B cell (primary cell): ENCODE data around the gene CFAP119. TPM values are rescaled to one million over a fixed set of nuclear protein-coding genes. Genes with fewer than 3 reads are reported as not detected.

Source experiments
- ATAC-seq: fragments of 200-7000 bp; cut with Tn5 transposase; one replicate; pipeline ENCODE4 v1.10.0; 2021; ENCODE audit warnings: low read depth, mild to moderate bottlenecking, moderate number of reproducible peaks, moderate library complexity
- CTCF ChIA-PET: fragments of 350-600 bp; sonication (Branson Sonifier 250); formaldehyde crosslinking; loops from one replicate; lab custom pipeline; 2021; ENCODE audit warnings: antibody characterized with exemption, inconsistent platforms; lab: Charles Lee
- POLR2A ChIA-PET: fragments of 350-600 bp; sonication (Branson Sonifier 250); formaldehyde crosslinking; loops from one replicate; lab custom pipeline; 2021; ENCODE audit warnings: antibody characterized with exemption; lab: Charles Lee
- DNase-seq: peaks from one replicate; pipeline ENCODE4 v3.0.0; 2013
- H2AFZ ChIP-seq: 2 replicates; pipeline ENCODE4 v1.6.1; 2012; ENCODE audit warnings: mild to moderate bottlenecking, low read depth, low read length; ENCODE audit not compliant: insufficient read depth, poor library complexity, severe bottlenecking
- H3K27ac ChIP-seq, 2 donors: 1 replicate in 1 of 2; 2 replicates in 1 of 2; pipeline ENCODE4 v1.5.1; 2012 to 2013; ENCODE audit warnings: low read length in 2 of 2, mild to moderate bottlenecking in 2 of 2, moderate library complexity in 1 of 2
- H3K27me3 ChIP-seq, 4 experiments: fragments of 200-600 bp in 1 of 4; sonication (generic) in 1 of 4; replicated peaks in 1 of 4; 1 replicate in 2 of 4; 2 replicates in 2 of 4; pipeline versions ENCODE4 v1.6.1 to v1.7.0; 2013 to 2016; ENCODE audit warnings: low read length in 3 of 4, mild to moderate bottlenecking in 2 of 4, mixed read lengths in 1 of 4, moderate library complexity in 1 of 4; ENCODE audit not compliant: insufficient read depth in 4 of 4, control insufficient read depth in 3 of 4; ENCODE audit errors: control extremely low read depth in 1 of 4
- H3K36me3 ChIP-seq, 2 experiments: replicated peaks in 1 of 2; 1 replicate in 1 of 2; 2 replicates in 1 of 2; pipeline versions ENCODE4 v1.6.1 to v1.7.1; 2013; ENCODE audit warnings: low read length in 1 of 2; ENCODE audit not compliant: insufficient read depth in 2 of 2, control insufficient read depth in 1 of 2; ENCODE audit errors: control extremely low read depth in 1 of 2, extremely low read depth in 1 of 2
- H3K4me1 ChIP-seq, 2 donors: fragments of 200-600 bp in 1 of 2; sonication (generic) in 1 of 2; 1 replicate in 1 of 2; 2 replicates in 1 of 2; pipeline versions ENCODE4 v1.5.1 to v1.6.1; 2013 to 2017; ENCODE audit warnings: low read length in 2 of 2; ENCODE audit not compliant: control insufficient read depth in 2 of 2, insufficient read depth in 2 of 2
- H3K4me2 ChIP-seq: replicated peaks from 2 replicates; pipeline ENCODE3; 2012; ENCODE audit warnings: mild to moderate bottlenecking, low read depth, low read length; ENCODE audit not compliant: poor library complexity, severe bottlenecking
- H3K4me3 ChIP-seq, 5 experiments: fragments of 200-600 bp in 1 of 5; sonication (generic) in 1 of 5; 1 replicate in 3 of 5; 2 replicates in 2 of 5; pipeline versions ENCODE4 v1.5.1 to v1.7.0; 2011 to 2016; ENCODE audit warnings: low read length in 4 of 5, mild to moderate bottlenecking in 4 of 5, low read depth in 2 of 5, control low read depth in 1 of 5, moderate library complexity in 1 of 5; ENCODE audit not compliant: insufficient read depth in 1 of 5; ENCODE audit errors: control extremely low read depth in 1 of 5, extremely low read depth in 1 of 5
- H3K79me2 ChIP-seq: fragments of 200-600 bp; sonication (generic); one replicate; pipeline ENCODE4 v1.6.0; 2016; ENCODE audit warnings: low read length; ENCODE audit not compliant: control insufficient read depth, insufficient read depth
- H3K9ac ChIP-seq: fragments of 200-600 bp; sonication (generic); 2 replicates; pipeline ENCODE4 v1.6.1; 2017; ENCODE audit warnings: mild to moderate bottlenecking, low read length, moderate library complexity
- H3K9me3 ChIP-seq, 3 donors: one replicate each; pipeline versions ENCODE4 v1.6.1 to v1.7.1; 2013; ENCODE audit warnings: low read length in 2 of 3; ENCODE audit not compliant: control insufficient read depth in 2 of 3, insufficient read depth in 1 of 3; ENCODE audit errors: control extremely low read depth in 1 of 3
- H4K20me1 ChIP-seq: 2 replicates; pipeline ENCODE4 v1.6.0; 2012; ENCODE audit warnings: mild to moderate bottlenecking, low read length; ENCODE audit not compliant: insufficient read depth, control insufficient read depth, poor library complexity, severe bottlenecking
- H3K27ac Mint-ChIP-seq: one replicate; pipeline ENCODE4 v1.8.0; 2021; ENCODE audit warnings: mixed read lengths
- H3K27me3 Mint-ChIP-seq: one replicate; pipeline ENCODE4 v1.8.0; 2021; ENCODE audit warnings: mixed read lengths
- H3K4me1 Mint-ChIP-seq: one replicate; pipeline ENCODE4 v1.8.0; 2021; ENCODE audit warnings: mixed read lengths
- H3K4me3 Mint-ChIP-seq: one replicate; pipeline ENCODE4 v1.8.0; 2021; ENCODE audit warnings: mixed read lengths
- H3K9me3 Mint-ChIP-seq: one replicate; pipeline ENCODE4 v1.8.0; 2022; ENCODE audit warnings: mixed read lengths; ENCODE audit not compliant: insufficient read depth
- EZH2 ChIP-seq: IDR thresholded peaks from 2 replicates; pipeline ENCODE4 v1.6.1; 2012; ENCODE audit warnings: borderline replicate concordance, low read depth, mild to moderate bottlenecking, moderate library complexity, low read length; ENCODE audit not compliant: insufficient read depth, poor library complexity, severe bottlenecking
- WGBS: methylation state at CpG from one replicate; pipeline ENCODE4 v1.1.5; 2013; ENCODE audit warnings: missing lambda C conversion rate; ENCODE audit not compliant: insufficient coverage; 5-methylcytosine and 5-hydroxymethylcytosine counted together
- intact Hi-C: fragments of 100-400 bp; cut with micrococcal nuclease; formaldehyde crosslinking; loops from one replicate; pipeline ENCODE4 v1.10.0; 2022
- polyA plus RNA-seq: library from polyadenylated mRNA; depleted of rRNA; stranded (reverse); fragments of >200 nt; gene quantifications from 2 replicates; pipeline ENCODE4 v1.2.3, GENCODE V29; 2012
- total RNA-seq, 2 donors: library from RNA; stranded (reverse); fragments of 120-200 nt in 1 of 2; gene quantifications; 1 replicate in 1 of 2; 2 replicates in 1 of 2; pipeline versions ENCODE4 v1.2.3 to v1.2.4, GENCODE V29; 2013 to 2022
- TF ChIP-seq, protein P1 (sequence below): fragments of 200-600 bp; IDR thresholded peaks from one replicate; pipeline ENCODE4 v1.8.0; 2022; ENCODE audit warnings: antibody characterized with exemption, mild to moderate bottlenecking

Gene CFAP119
- total and polyA plus RNA-seq, 2 donors (not counting 1 experiment from before 2014, with no cell fraction given): 8.5 to 11.7 TPM

DNA sequence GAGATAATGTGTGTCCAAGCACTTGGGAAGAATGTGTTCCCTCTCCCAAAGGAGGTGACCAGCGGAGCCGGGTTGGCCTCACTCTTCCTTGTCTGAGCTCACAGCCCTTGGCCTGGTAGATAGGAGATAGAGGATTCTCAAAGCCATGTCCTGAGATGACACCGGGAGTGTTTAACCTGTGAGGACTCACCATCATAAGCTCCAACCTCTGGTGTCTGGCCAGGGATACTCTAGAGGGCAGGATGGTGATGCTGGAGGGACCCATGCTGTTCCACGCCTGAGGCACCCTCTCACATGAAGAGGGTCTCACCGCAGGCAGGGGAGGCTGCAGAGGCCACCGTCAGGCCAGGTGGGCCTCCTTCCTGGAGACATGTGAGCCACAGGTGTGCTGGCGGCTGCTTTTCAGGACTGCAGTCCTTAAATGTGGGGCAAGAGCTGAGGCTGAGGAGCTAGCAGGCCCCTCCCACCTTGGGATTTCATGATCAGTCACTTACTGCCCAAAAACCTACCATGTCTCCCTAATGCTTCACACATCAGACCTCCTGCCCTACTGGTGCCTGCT is 31.7 kb upstream of the CFAP119 start:
- Histone ChIP-seq H3K27ac (no peak overlapping the region), H3K36me3 (no peaks in the 10 kb centered on the region), H3K9me3 (no peaks in the 10 kb centered on the region), H3K79me2 (no peaks in the 10 kb centered on the region), H3K4me2 (no peak overlapping the region), H3K27me3 (no peaks in the 10 kb centered on the region), H4K20me1 (no peaks in the 10 kb centered on the region), H3K9ac (no peak overlapping the region), H3K4me3 (no peak overlapping the region), H3K4me1 (no peaks in the 10 kb centered on the region), H2AFZ (no peak overlapping the region)
- CTCF ChIA-PET: no interaction called here
- DNase-seq: no peak
- Mint-ChIP-seq H3K4me1 (no peaks in the 10 kb centered on the region), H3K9me3 (no peaks in the 10 kb centered on the region), H3K4me3 (no peak overlapping the region), H3K27ac (no peak overlapping the region), H3K27me3 (no peaks in the 10 kb centered on the region)
- POLR2A ChIA-PET: interaction anchor here (0.6 kb wide), 2 partner anchors 86 to 147 kb away, joined by 3 to 7 read pairs; no protein-coding TSS in a partner anchor
- intact Hi-C loops: no loop called here
- no peak for ATAC-seq
- WGBS: 91% methylated on average over 4 of the region's 7 CpGs
- TF ChIP-seq, protein P1, sequence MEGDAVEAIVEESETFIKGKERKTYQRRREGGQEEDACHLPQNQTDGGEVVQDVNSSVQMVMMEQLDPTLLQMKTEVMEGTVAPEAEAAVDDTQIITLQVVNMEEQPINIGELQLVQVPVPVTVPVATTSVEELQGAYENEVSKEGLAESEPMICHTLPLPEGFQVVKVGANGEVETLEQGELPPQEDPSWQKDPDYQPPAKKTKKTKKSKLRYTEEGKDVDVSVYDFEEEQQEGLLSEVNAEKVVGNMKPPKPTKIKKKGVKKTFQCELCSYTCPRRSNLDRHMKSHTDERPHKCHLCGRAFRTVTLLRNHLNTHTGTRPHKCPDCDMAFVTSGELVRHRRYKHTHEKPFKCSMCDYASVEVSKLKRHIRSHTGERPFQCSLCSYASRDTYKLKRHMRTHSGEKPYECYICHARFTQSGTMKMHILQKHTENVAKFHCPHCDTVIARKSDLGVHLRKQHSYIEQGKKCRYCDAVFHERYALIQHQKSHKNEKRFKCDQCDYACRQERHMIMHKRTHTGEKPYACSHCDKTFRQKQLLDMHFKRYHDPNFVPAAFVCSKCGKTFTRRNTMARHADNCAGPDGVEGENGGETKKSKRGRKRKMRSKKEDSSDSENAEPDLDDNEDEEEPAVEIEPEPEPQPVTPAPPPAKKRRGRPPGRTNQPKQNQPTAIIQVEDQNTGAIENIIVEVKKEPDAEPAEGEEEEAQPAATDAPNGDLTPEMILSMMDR: no peak
- TF ChIP-seq EZH2: no peak

DNA sequence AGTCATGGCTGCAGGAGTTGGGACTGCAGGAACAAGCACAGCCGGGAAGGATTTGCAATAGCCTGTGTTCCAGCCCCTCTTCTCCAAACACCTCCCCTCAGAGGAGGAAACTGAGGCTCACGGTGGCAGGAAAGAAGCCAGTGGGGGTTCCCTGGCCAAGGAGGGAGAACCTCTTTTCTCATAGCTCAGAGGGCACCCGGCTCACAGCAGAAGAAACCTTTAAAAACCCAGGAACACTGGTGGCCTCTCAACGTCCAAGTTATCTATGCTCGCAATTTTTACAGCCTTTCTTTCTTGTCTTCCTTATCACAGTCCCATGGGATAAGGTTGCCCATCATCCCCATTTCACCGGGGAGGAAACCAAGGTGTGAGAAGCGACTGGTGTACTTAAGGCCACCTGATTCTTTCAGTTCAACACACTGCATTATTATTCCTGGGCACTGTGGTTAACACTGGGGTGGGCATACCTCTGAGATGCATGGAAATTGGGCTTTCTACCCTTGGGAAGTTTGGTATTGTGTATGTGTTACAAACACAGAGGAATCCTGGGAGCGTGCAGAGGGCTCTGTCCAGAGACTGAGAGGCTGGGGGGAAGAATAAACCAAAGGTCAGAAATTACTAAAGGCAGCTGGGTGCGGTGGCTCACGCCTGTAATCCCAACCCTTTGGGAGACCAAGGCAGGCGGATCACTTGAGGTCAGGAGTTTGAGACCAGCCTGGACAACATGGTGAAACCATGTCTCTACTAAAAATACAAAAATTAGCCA is 25.9 kb upstream of the CFAP119 start:
- DNase-seq (no peak), ATAC-seq (no peak)
- Mint-ChIP-seq H3K27me3 (peaks cover 10% of the 10 kb centered on the region), H3K27ac (peak overlapping the region; percentile 32), H3K4me3 (peak overlapping the region; percentile 87), H3K4me1 (peaks cover 17% of the 10 kb centered on the region), H3K9me3 (no peaks in the 10 kb centered on the region)
- no peaks in the 10 kb centered on the region for H3K79me2 ChIP-seq
- no peaks in the 10 kb centered on the region for H4K20me1 ChIP-seq
- H3K9ac ChIP-seq: peak overlapping the region; percentile 76
- H3K9me3 ChIP-seq: no peaks in the 10 kb centered on the region
- no peak overlapping the region for H3K27ac ChIP-seq
- H3K4me1 ChIP-seq: peaks cover 16 to 20% of the 10 kb centered on the region in 2 donors
- intact Hi-C loops: loop anchor here (1.0 kb wide), 1 partner anchor 18 kb away; no protein-coding TSS in a partner anchor
- POLR2A ChIA-PET: interaction anchor here (1.6 kb wide), 1 partner anchor 18 kb away, joined by 15 read pairs; no protein-coding TSS in a partner anchor
- no peaks in the 10 kb centered on the region for H3K36me3 ChIP-seq
- TF ChIP-seq, protein P1: no peak
- TF ChIP-seq EZH2: no peak
- H3K4me2 ChIP-seq: peak overlapping the region; percentile 96
- H3K27me3 ChIP-seq: peaks cover 0 to 17% (median 4%) of the 10 kb centered on the region in 4 experiments
- peak overlapping the region; percentile 54 to 84 (median 80) for H3K4me3 ChIP-seq
- peak overlapping the region; percentile 79 for H2AFZ ChIP-seq
- WGBS: 71% methylated on average over 7 of the region's 11 CpGs
- CTCF ChIA-PET: interaction anchor here (1.0 kb wide), 1 partner anchor 17 kb away, joined by 9 read pairs; no protein-coding TSS in a partner anchor
